ENCODE results near the gene HKDC1.
"Not testable (repeated sequence)": the region's sequence is repeated elsewhere in the genome, so short reads cannot be mapped to it uniquely, and the experiment has no call there.

The HKDC1 gene

GRCh38 chr10:69220041-69220451 lies at the start of gene HKDC1:
TSS of gene HKDC1 (plus strand) at chr10:69220332. CDS start at chr10:69220436, 104 bp downstream.
- DNase-seq, result no peak

- DNase-seq, result no peak
These were observed 47.7 kb upstream of the HKDC1 start for GRCh38 chr10:69172241-69172982.

- DNase-seq, result not testable (repeated sequence)
These were observed 44.8 kb upstream of the HKDC1 start for GRCh38 chr10:69175326-69175725.

- no peak for DNase-seq
These were observed 43.3 kb upstream of the HKDC1 start for GRCh38 chr10:69176823-69177222.

GRCh38 chr10:69179089-69179742 lies 40.9 kb upstream of the HKDC1 start:
- DNase-seq, result no peak

- peak; percentile 68 for DNase-seq
These were observed 40.2 kb upstream of the HKDC1 start, which contains the start of gene SUPV3L1 for GRCh38 chr10:69179743-69180524. TSS of gene SUPV3L1 (plus strand) at chr10:69180234. CDS start at chr10:69180292, 58 bp downstream.

- DNase-seq, result no peak
These were observed 39.5 kb upstream of the HKDC1 start for GRCh38 chr10:69180525-69181204.

GRCh38 chr10:69181433-69181832 lies 38.7 kb upstream of the HKDC1 start:
- DNase-seq, result no peak

- no peak for DNase-seq
These were observed 38.1 kb upstream of the HKDC1 start for GRCh38 chr10:69182005-69182404.

- no peak for DNase-seq
These were observed 33.6 kb upstream of the HKDC1 start for GRCh38 chr10:69186524-69186923.

- DNase-seq, result no peak
These were observed 19.1 kb upstream of the HKDC1 start for GRCh38 chr10:69201045-69201444.

- DNase-seq, result no peak
These were observed 17.8 kb upstream of the HKDC1 start for GRCh38 chr10:69202332-69202731.

- DNase-seq, result no peak
These were observed 11.4 kb upstream of the HKDC1 start for GRCh38 chr10:69208761-69209160.

- no peak for DNase-seq
These were observed 10.2 kb upstream of the HKDC1 start for GRCh38 chr10:69209787-69210484.

- no peak for DNase-seq
These were observed 9.0 kb upstream of the HKDC1 start for GRCh38 chr10:69211104-69211503.

GRCh38 chr10:69211524-69211923 lies 8.6 kb upstream of the HKDC1 start:
- no peak for DNase-seq

GRCh38 chr10:69213591-69214311 lies 6.4 kb upstream of the HKDC1 start:
- no peak for DNase-seq

GRCh38 chr10:69214666-69215131 lies 5.4 kb upstream of the HKDC1 start:
- DNase-seq, result no peak

- no peak for DNase-seq
These were observed 4.5 kb upstream of the HKDC1 start for GRCh38 chr10:69215405-69216171.

GRCh38 chr10:69216577-69217118 lies 3.5 kb upstream of the HKDC1 start:
- no peak for DNase-seq
